Upper lobe of right lung (tissue), 1 donor: ENCODE results near the gene NSRP1. TPM values are rescaled to one million over a fixed set of nuclear protein-coding genes. Genes with fewer than 3 reads are reported as not detected.

Experiments used
- ATAC-seq: fragments of 200-7000 bp; cut with Tn5 transposase; one replicate; pipeline ENCODE4 v1.9.1; 2020; ENCODE audit warnings: mild to moderate bottlenecking, moderate library complexity
- DNase-seq: peaks from one replicate; pipeline ENCODE4 v3.0.0-alpha.2; 2020
- H3K27ac ChIP-seq: fragments of 200-600 bp; one replicate; pipeline ENCODE4 v1.8.0; 2022
- H3K27me3 ChIP-seq: fragments of 200-600 bp; one replicate; pipeline ENCODE4 v1.8.0; 2022; ENCODE audit warnings: mild to moderate bottlenecking
- H3K36me3 ChIP-seq: fragments of 200-600 bp; one replicate; pipeline ENCODE4 v1.8.0; 2022
- H3K4me1 ChIP-seq: fragments of 200-600 bp; one replicate; pipeline ENCODE4 v1.8.0; 2022
- H3K4me3 ChIP-seq: fragments of 200-600 bp; one replicate; pipeline ENCODE4 v1.8.0; 2022; ENCODE audit warnings: mild to moderate bottlenecking
- H3K9me3 ChIP-seq: fragments of 200-600 bp; one replicate; pipeline ENCODE4 v1.8.0; 2022
- CTCF ChIP-seq: fragments of 200-600 bp; IDR thresholded peaks from one replicate; pipeline ENCODE4 v1.8.0; 2022; ENCODE audit warnings: antibody characterized with exemption
- intact Hi-C: fragments of 100-400 bp; cut with DNase I; formaldehyde crosslinking; loops from one replicate; pipeline ENCODE4 v1.11.0; 2022
- total RNA-seq: library from RNA; stranded (reverse); fragmentation: NEBNext Ultra II Directional; extraction: Animal tissue kit (Norgen Biotek cat#: 25700); gene quantifications from one replicate; pipeline ENCODE4 v1.2.1, GENCODE V29; 2021
- donor health status: DM: no; HTN: yes; CAD: no; lungs with severe emphysema.

Gene NSRP1
- total RNA-seq, 1 donor from 2014 or later = 31.0 TPM

GRCh38 chr17:30093463-30094147 is 23.0 kb upstream of the NSRP1 start:
- no peak for DNase-seq
- H3K36me3 ChIP-seq = no peaks in the 10 kb centered on the region
- H3K4me1 ChIP-seq = no peaks in the 10 kb centered on the region
- H3K4me3 ChIP-seq = no peak overlapping the region
- intact Hi-C loops = no loop called here
- H3K27me3 ChIP-seq = no peaks in the 10 kb centered on the region
- TF ChIP-seq CTCF = peak; percentile 90
- no peaks in the 10 kb centered on the region for H3K9me3 ChIP-seq
- peak; percentile 90 for ATAC-seq
- H3K27ac ChIP-seq = no peak overlapping the region

- no peaks in the 10 kb centered on the region for H3K36me3 ChIP-seq
- peak; percentile 54 for TF ChIP-seq CTCF
- ATAC-seq (peak; percentile 57), DNase-seq (no peak)
- no peak overlapping the region for H3K4me3 ChIP-seq
- intact Hi-C loops = no loop called here
- no peaks in the 10 kb centered on the region for H3K9me3 ChIP-seq
- no peaks in the 10 kb centered on the region for H3K27me3 ChIP-seq
- H3K4me1 ChIP-seq = no peaks in the 10 kb centered on the region
- no peak overlapping the region for H3K27ac ChIP-seq
Observed at GRCh38 chr17:30095507-30096244, 20.9 kb upstream of the NSRP1 start.

GRCh38 chr17:30101686-30102390 is 14.8 kb upstream of the NSRP1 start:
- Histone ChIP-seq H3K4me1 (no peaks in the 10 kb centered on the region), H3K9me3 (no peaks in the 10 kb centered on the region), H3K36me3 (no peaks in the 10 kb centered on the region), H3K27ac (no peak overlapping the region), H3K4me3 (no peak overlapping the region), H3K27me3 (no peaks in the 10 kb centered on the region)
- intact Hi-C loops = no loop called here
- ATAC-seq (no peak), DNase-seq (no peak)
- TF ChIP-seq CTCF = no peak

GRCh38 chr17:30103921-30104320 is 12.7 kb upstream of the NSRP1 start:
- Histone ChIP-seq H3K9me3 (no peaks in the 10 kb centered on the region), H3K27me3 (no peaks in the 10 kb centered on the region), H3K4me1 (no peaks in the 10 kb centered on the region), H3K4me3 (no peak overlapping the region), H3K27ac (no peak overlapping the region), H3K36me3 (no peaks in the 10 kb centered on the region)
- no peak for TF ChIP-seq CTCF
- no peak for DNase-seq
- intact Hi-C loops = no loop called here
- no peak for ATAC-seq

GRCh38 chr17:30104575-30105339 is 11.9 kb upstream of the NSRP1 start:
- Histone ChIP-seq H3K9me3 (no peaks in the 10 kb centered on the region), H3K27ac (peak overlapping the region; percentile 49), H3K4me1 (no peaks in the 10 kb centered on the region), H3K4me3 (peak overlapping the region; percentile 34), H3K36me3 (no peaks in the 10 kb centered on the region), H3K27me3 (no peaks in the 10 kb centered on the region)
- peak; percentile 74 for DNase-seq
- ATAC-seq = peak; percentile 99
- intact Hi-C loops = no loop called here
- TF ChIP-seq CTCF = peak; percentile 90
